Activated naive CD8-positive, alpha-beta T cell treated with anti-CD3 and anti-CD28 coated beads, Interleukin-2, amount 10 ng/mL, durations not matched to agents 7 days and 5 days (primary cell): ENCODE results near the gene SLC13A1. TPM values are rescaled to one million over a fixed set of nuclear protein-coding genes. Genes with fewer than 3 reads are reported as not detected.

Experiments
- ATAC-seq: fragments of 150-1000 bp; cut with Tn5 transposase; one replicate; pipeline ENCODE4 v1.10.0; 2021; ENCODE audit warnings: low read depth, moderate library complexity
- POLR2A ChIA-PET: fragments of 350-600 bp; sonication (Branson Sonifier 250); formaldehyde crosslinking; loops from one replicate; lab custom pipeline; 2021; ENCODE audit warnings: antibody characterized with exemption; lab: Charles Lee
- DNase-seq: peaks from one replicate; pipeline ENCODE4 v3.0.0; 2021
- H3K27ac Mint-ChIP-seq: one replicate; pipeline ENCODE4 v1.8.0; 2022; ENCODE audit warnings: mild to moderate bottlenecking, mixed read lengths
- H3K27me3 Mint-ChIP-seq: one replicate; pipeline ENCODE4 v1.8.0; 2022; ENCODE audit warnings: mild to moderate bottlenecking, moderate library complexity, mixed read lengths
- H3K36me3 Mint-ChIP-seq: one replicate; pipeline ENCODE4 v1.8.0; 2021; ENCODE audit warnings: mild to moderate bottlenecking, mixed read lengths
- H3K4me1 Mint-ChIP-seq: one replicate; pipeline ENCODE4 v1.8.0; 2021; ENCODE audit warnings: mixed read lengths
- H3K4me3 Mint-ChIP-seq: one replicate; pipeline ENCODE4 v1.8.0; 2022; ENCODE audit warnings: mild to moderate bottlenecking, moderate library complexity, mixed read lengths
- H3K9me3 Mint-ChIP-seq: one replicate; pipeline ENCODE4 v1.8.0; 2021; ENCODE audit warnings: mixed read lengths
- total RNA-seq, 2 experiments: library from RNA; stranded (reverse); gene quantifications; one replicate each; pipeline ENCODE4 v1.2.3, GENCODE V29; 2021

The SLC13A1 gene
- total RNA-seq, 2 experiments from 2014 or later: not detected

- H3K9me3 Mint-ChIP-seq: no peaks in the 10 kb centered on the region
- POLR2A ChIA-PET: no interaction called here
- no peaks in the 10 kb centered on the region for H3K27me3 Mint-ChIP-seq
- H3K4me1 Mint-ChIP-seq: no peaks in the 10 kb centered on the region
- H3K27ac Mint-ChIP-seq: no peak overlapping the region
- no peak overlapping the region for H3K4me3 Mint-ChIP-seq
- no peaks in the 10 kb centered on the region for H3K36me3 Mint-ChIP-seq
- DNase-seq: no peak
- no peak for ATAC-seq
Measured at GRCh38 chr7:123177442-123177841, 22.3 kb downstream of the SLC13A1 start.

GRCh38 chr7:123170333-123171246 lies 29.2 kb downstream of the SLC13A1 start:
- POLR2A ChIA-PET: no interaction called here
- no peak overlapping the region for H3K4me3 Mint-ChIP-seq
- H3K9me3 Mint-ChIP-seq: peaks cover 3% of the 10 kb centered on the region
- H3K27me3 Mint-ChIP-seq: no peaks in the 10 kb centered on the region
- H3K4me1 Mint-ChIP-seq: no peaks in the 10 kb centered on the region
- DNase-seq (no peak), ATAC-seq (no peak)
- no peaks in the 10 kb centered on the region for H3K36me3 Mint-ChIP-seq
- no peak overlapping the region for H3K27ac Mint-ChIP-seq

- no peak for ATAC-seq
- DNase-seq: no peak
- no peak overlapping the region for H3K27ac Mint-ChIP-seq
- peaks cover 3% of the 10 kb centered on the region for H3K9me3 Mint-ChIP-seq
- no peaks in the 10 kb centered on the region for H3K4me1 Mint-ChIP-seq
- H3K36me3 Mint-ChIP-seq: no peaks in the 10 kb centered on the region
- no peaks in the 10 kb centered on the region for H3K27me3 Mint-ChIP-seq
- POLR2A ChIA-PET: no interaction called here
- no peak overlapping the region for H3K4me3 Mint-ChIP-seq
Measured at GRCh38 chr7:123169065-123169464, 30.7 kb downstream of the SLC13A1 start.

GRCh38 chr7:123157606-123158005 lies 42.2 kb downstream of the SLC13A1 start:
- ATAC-seq (no peak), DNase-seq (no peak)
- POLR2A ChIA-PET: no interaction called here
- no peaks in the 10 kb centered on the region for H3K27me3 Mint-ChIP-seq
- H3K4me3 Mint-ChIP-seq: no peak overlapping the region
- no peak overlapping the region for H3K27ac Mint-ChIP-seq
- no peaks in the 10 kb centered on the region for H3K9me3 Mint-ChIP-seq
- H3K36me3 Mint-ChIP-seq: no peaks in the 10 kb centered on the region
- H3K4me1 Mint-ChIP-seq: no peaks in the 10 kb centered on the region

- Mint-ChIP-seq H3K36me3 (no peaks in the 10 kb centered on the region), H3K4me3 (no peak overlapping the region), H3K27me3 (no peaks in the 10 kb centered on the region), H3K9me3 (peaks cover 2% of the 10 kb centered on the region), H3K4me1 (no peaks in the 10 kb centered on the region), H3K27ac (no peak overlapping the region)
- POLR2A ChIA-PET: no interaction called here
- DNase-seq (no peak), ATAC-seq (no peak)
Measured at GRCh38 chr7:123155571-123155970, 44.2 kb downstream of the SLC13A1 start.

GRCh38 chr7:123154231-123154860 lies 45.4 kb downstream of the SLC13A1 start:
- DNase-seq (no peak), ATAC-seq (peak; percentile 52)
- no peaks in the 10 kb centered on the region for H3K36me3 Mint-ChIP-seq
- H3K27ac Mint-ChIP-seq: no peak overlapping the region
- H3K4me1 Mint-ChIP-seq: no peaks in the 10 kb centered on the region
- no peaks in the 10 kb centered on the region for H3K27me3 Mint-ChIP-seq
- H3K4me3 Mint-ChIP-seq: no peak overlapping the region
- H3K9me3 Mint-ChIP-seq: peaks cover 2% of the 10 kb centered on the region
- POLR2A ChIA-PET: no interaction called here

- H3K9me3 Mint-ChIP-seq: peaks cover 2% of the 10 kb centered on the region
- no peaks in the 10 kb centered on the region for H3K4me1 Mint-ChIP-seq
- no peak overlapping the region for H3K4me3 Mint-ChIP-seq
- POLR2A ChIA-PET: no interaction called here
- H3K36me3 Mint-ChIP-seq: no peaks in the 10 kb centered on the region
- no peak overlapping the region for H3K27ac Mint-ChIP-seq
- H3K27me3 Mint-ChIP-seq: no peaks in the 10 kb centered on the region
- DNase-seq: no peak
- ATAC-seq: no peak
Measured at GRCh38 chr7:123151443-123151842, 48.3 kb downstream of the SLC13A1 start.

- H3K27me3 Mint-ChIP-seq: no peaks in the 10 kb centered on the region
- DNase-seq (no peak), ATAC-seq (no peak)
- H3K27ac Mint-ChIP-seq: no peak overlapping the region
- POLR2A ChIA-PET: no interaction called here
- no peak overlapping the region for H3K4me3 Mint-ChIP-seq
- peaks cover 3% of the 10 kb centered on the region for H3K9me3 Mint-ChIP-seq
- H3K4me1 Mint-ChIP-seq: no peaks in the 10 kb centered on the region
- H3K36me3 Mint-ChIP-seq: no peaks in the 10 kb centered on the region
Measured at GRCh38 chr7:123148813-123149212, 51.0 kb downstream of the SLC13A1 start.

GRCh38 chr7:123143252-123144006 lies 56.3 kb downstream of the SLC13A1 start:
- POLR2A ChIA-PET: no interaction called here
- Mint-ChIP-seq H3K36me3 (no peaks in the 10 kb centered on the region), H3K9me3 (peaks cover 2% of the 10 kb centered on the region), H3K4me1 (no peaks in the 10 kb centered on the region), H3K27ac (no peak overlapping the region), H3K4me3 (no peak overlapping the region), H3K27me3 (no peaks in the 10 kb centered on the region)
- ATAC-seq: no peak
- DNase-seq: no peak

GRCh38 chr7:123140561-123140960 lies 59.2 kb downstream of the SLC13A1 start:
- Mint-ChIP-seq H3K9me3 (peaks cover 2% of the 10 kb centered on the region), H3K27me3 (no peaks in the 10 kb centered on the region), H3K36me3 (no peaks in the 10 kb centered on the region), H3K4me3 (no peak overlapping the region), H3K4me1 (no peaks in the 10 kb centered on the region), H3K27ac (no peak overlapping the region)
- DNase-seq: no peak
- POLR2A ChIA-PET: no interaction called here
- no peak for ATAC-seq

GRCh38 chr7:123135960-123136359 lies 63.8 kb downstream of the SLC13A1 start:
- DNase-seq (no peak), ATAC-seq (no peak)
- H3K27ac Mint-ChIP-seq: no peak overlapping the region
- POLR2A ChIA-PET: no interaction called here
- no peaks in the 10 kb centered on the region for H3K27me3 Mint-ChIP-seq
- H3K4me1 Mint-ChIP-seq: no peaks in the 10 kb centered on the region
- no peaks in the 10 kb centered on the region for H3K9me3 Mint-ChIP-seq
- no peak overlapping the region for H3K4me3 Mint-ChIP-seq
- no peaks in the 10 kb centered on the region for H3K36me3 Mint-ChIP-seq

- ATAC-seq (no peak), DNase-seq (no peak)
- H3K36me3 Mint-ChIP-seq: no peaks in the 10 kb centered on the region
- no peak overlapping the region for H3K4me3 Mint-ChIP-seq
- no peaks in the 10 kb centered on the region for H3K4me1 Mint-ChIP-seq
- H3K9me3 Mint-ChIP-seq: no peaks in the 10 kb centered on the region
- no peaks in the 10 kb centered on the region for H3K27me3 Mint-ChIP-seq
- POLR2A ChIA-PET: no interaction called here
- no peak overlapping the region for H3K27ac Mint-ChIP-seq
Measured at GRCh38 chr7:123133924-123134323, 65.8 kb downstream of the SLC13A1 start.

- no peak overlapping the region for H3K27ac Mint-ChIP-seq
- POLR2A ChIA-PET: no interaction called here
Measured at GRCh38 chr7:123131961-123132360, 67.8 kb downstream of the SLC13A1 start.

More at GRCh38 chr7:123131961-123132360, 67.8 kb downstream of the SLC13A1 start:
- DNase-seq (no peak), ATAC-seq (no peak)
- no peaks in the 10 kb centered on the region for H3K4me1 Mint-ChIP-seq
- no peaks in the 10 kb centered on the region for H3K27me3 Mint-ChIP-seq
- H3K4me3 Mint-ChIP-seq: no peak overlapping the region
- H3K36me3 Mint-ChIP-seq: no peaks in the 10 kb centered on the region
- H3K9me3 Mint-ChIP-seq: no peaks in the 10 kb centered on the region
